MM.1S (cell line): ENCODE results near the gene KLRF2.

ENCODE experiments used
- DNase-seq: peaks from one replicate; pipeline ENCODE4 v3.0.0-alpha.2; 2015
- H2AFZ ChIP-seq: fragments of 300-600 bp; sonication (generic); 2 replicates; pipeline ENCODE4 v1.6.0; 2016; ENCODE audit warnings: antibody characterized with exemption, low read length
- H3F3A ChIP-seq: fragments of 300-600 bp; sonication (generic); 2 replicates; pipeline ENCODE4 v1.6.1; 2016; ENCODE audit warnings: mild to moderate bottlenecking, antibody characterized with exemption, low read length, moderate library complexity, mixed read lengths; ENCODE audit not compliant: insufficient read depth
- H3K27ac ChIP-seq: fragments of 300-600 bp; sonication (generic); 2 replicates; pipeline ENCODE4 v1.5.1; 2016; ENCODE audit warnings: mild to moderate bottlenecking, low read length
- H3K27me3 ChIP-seq: fragments of 300-600 bp; sonication (generic); replicated peaks from 2 replicates; pipeline ENCODE4 v1.6.0; 2016; ENCODE audit warnings: low read length; ENCODE audit not compliant: insufficient read depth
- H3K36me3 ChIP-seq: fragments of 300-600 bp; sonication (generic); replicated peaks from 2 replicates; pipeline ENCODE4 v1.6.1; 2016; ENCODE audit warnings: mild to moderate bottlenecking, low read length, mixed read lengths; ENCODE audit not compliant: insufficient read depth
- H3K4me1 ChIP-seq: fragments of 300-600 bp; sonication (generic); 2 replicates; pipeline ENCODE4 v1.6.1; 2016; ENCODE audit warnings: low read length, mixed read lengths
- H3K4me2 ChIP-seq: fragments of 300-600 bp; sonication (generic); 2 replicates; pipeline ENCODE4 v1.6.0; 2016; ENCODE audit warnings: low read depth, low read length
- H3K4me3 ChIP-seq: fragments of 300-600 bp; sonication (generic); 2 replicates; pipeline ENCODE4 v1.5.1; 2016; ENCODE audit warnings: low read length, mixed read lengths
- H3K79me2 ChIP-seq: fragments of 300-600 bp; sonication (generic); 2 replicates; pipeline ENCODE4 v1.6.1; 2016; ENCODE audit warnings: mixed run types, low read length, mixed read lengths
- H3K9ac ChIP-seq: fragments of 300-600 bp; sonication (generic); 2 replicates; pipeline ENCODE4 v1.6.1; 2016; ENCODE audit warnings: low read length, mixed read lengths
- H3K9me2 ChIP-seq: fragments of 300-600 bp; sonication (generic); replicated peaks from 2 replicates; pipeline ENCODE4 v1.6.1; 2016; ENCODE audit warnings: mild to moderate bottlenecking, low read length, mixed read lengths; ENCODE audit not compliant: insufficient read depth
- H3K9me3 ChIP-seq: fragments of 300-600 bp; sonication (generic); replicated peaks from 2 replicates; pipeline ENCODE4 v1.6.1; 2016; ENCODE audit warnings: mild to moderate bottlenecking, low read length, mixed read lengths; ENCODE audit not compliant: insufficient read depth
- H4K20me1 ChIP-seq: fragments of 300-600 bp; sonication (generic); 2 replicates; pipeline ENCODE4 v1.6.1; 2016; ENCODE audit warnings: mild to moderate bottlenecking, low read length, moderate library complexity, mixed read lengths; ENCODE audit not compliant: insufficient read depth
- EZH2 ChIP-seq: fragments of 300-600 bp; sonication (generic); optimal IDR thresholded peaks from 2 replicates; pipeline ENCODE3; 2017; ENCODE audit warnings: low read depth, mild to moderate bottlenecking, antibody characterized with exemption, low read length, mixed read lengths
- EZH2phosphoT487 ChIP-seq: fragments of 300-600 bp; sonication (generic); IDR thresholded peaks from 2 replicates; pipeline ENCODE4 v1.6.1; 2018; ENCODE audit warnings: antibody characterized with exemption, low read length
- TF ChIP-seq, protein P1 (sequence below): fragments of 300-600 bp; sonication (generic); IDR thresholded peaks from 2 replicates; pipeline ENCODE4 v1.5.1; 2016; ENCODE audit warnings: antibody characterized with exemption, low read length, mixed read lengths

KLRF2 gene

DNA sequence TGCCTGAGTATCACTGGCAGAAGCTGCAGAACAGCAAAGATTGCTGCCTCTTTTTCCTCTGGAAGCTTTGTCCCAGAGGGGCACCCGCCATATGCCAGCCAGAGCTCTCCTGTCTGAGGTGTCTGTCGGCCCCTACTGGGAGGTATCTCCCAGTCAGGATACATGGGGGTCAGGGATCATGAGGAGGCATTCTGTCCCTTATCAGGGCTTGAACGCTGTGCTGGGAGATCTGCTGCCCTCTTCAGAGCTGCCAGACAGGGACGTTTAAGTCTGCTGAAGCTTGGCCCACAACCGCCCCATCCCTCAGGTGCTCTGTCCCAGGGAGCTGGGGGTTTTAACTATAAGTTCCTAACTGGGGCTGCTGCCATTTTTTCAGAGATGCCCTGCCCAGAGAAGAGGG lies 32.4 kb upstream of the KLRF2 start:
- TF ChIP-seq, protein P1, sequence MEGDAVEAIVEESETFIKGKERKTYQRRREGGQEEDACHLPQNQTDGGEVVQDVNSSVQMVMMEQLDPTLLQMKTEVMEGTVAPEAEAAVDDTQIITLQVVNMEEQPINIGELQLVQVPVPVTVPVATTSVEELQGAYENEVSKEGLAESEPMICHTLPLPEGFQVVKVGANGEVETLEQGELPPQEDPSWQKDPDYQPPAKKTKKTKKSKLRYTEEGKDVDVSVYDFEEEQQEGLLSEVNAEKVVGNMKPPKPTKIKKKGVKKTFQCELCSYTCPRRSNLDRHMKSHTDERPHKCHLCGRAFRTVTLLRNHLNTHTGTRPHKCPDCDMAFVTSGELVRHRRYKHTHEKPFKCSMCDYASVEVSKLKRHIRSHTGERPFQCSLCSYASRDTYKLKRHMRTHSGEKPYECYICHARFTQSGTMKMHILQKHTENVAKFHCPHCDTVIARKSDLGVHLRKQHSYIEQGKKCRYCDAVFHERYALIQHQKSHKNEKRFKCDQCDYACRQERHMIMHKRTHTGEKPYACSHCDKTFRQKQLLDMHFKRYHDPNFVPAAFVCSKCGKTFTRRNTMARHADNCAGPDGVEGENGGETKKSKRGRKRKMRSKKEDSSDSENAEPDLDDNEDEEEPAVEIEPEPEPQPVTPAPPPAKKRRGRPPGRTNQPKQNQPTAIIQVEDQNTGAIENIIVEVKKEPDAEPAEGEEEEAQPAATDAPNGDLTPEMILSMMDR = no peak
- TF ChIP-seq EZH2phosphoT487 (no peak), EZH2 (no peak)
- no peaks in the 10 kb centered on the region for H3K9me3 ChIP-seq
- H2AFZ ChIP-seq = no peak overlapping the region
- H3F3A ChIP-seq = no peaks in the 10 kb centered on the region
- H3K4me1 ChIP-seq = no peaks in the 10 kb centered on the region
- H3K27me3 ChIP-seq = no peaks in the 10 kb centered on the region
- no peak overlapping the region for H3K4me3 ChIP-seq
- no peaks in the 10 kb centered on the region for H3K9me2 ChIP-seq
- no peak for DNase-seq
- no peaks in the 10 kb centered on the region for H3K79me2 ChIP-seq
- no peak overlapping the region for H3K9ac ChIP-seq
- H3K27ac ChIP-seq = no peak overlapping the region
- no peaks in the 10 kb centered on the region for H4K20me1 ChIP-seq
- no peak overlapping the region for H3K4me2 ChIP-seq
- H3K36me3 ChIP-seq = no peaks in the 10 kb centered on the region

DNA sequence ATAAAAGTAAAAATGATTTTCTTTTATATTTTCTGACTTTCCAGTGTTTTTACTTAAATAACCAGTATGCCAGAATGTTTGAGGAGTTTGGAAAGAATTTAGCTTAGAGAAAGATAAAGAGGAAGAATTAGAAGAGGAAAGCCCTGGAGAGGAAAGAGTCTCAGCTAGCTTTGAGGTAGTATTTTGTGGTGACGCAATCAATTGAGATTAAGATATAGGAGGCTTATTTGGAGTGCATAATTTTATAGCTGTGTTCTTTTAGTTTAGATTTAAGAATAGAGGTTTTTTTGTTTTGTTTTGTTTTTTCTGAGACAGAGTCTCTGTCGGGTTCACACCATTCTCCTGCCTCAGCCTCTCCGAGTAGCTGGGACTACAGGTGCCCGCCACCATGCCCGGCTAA lies 30.2 kb upstream of the KLRF2 start:
- H2AFZ ChIP-seq = no peak overlapping the region
- no peaks in the 10 kb centered on the region for H3K27me3 ChIP-seq
- H3K4me3 ChIP-seq = no peak overlapping the region
- no peak overlapping the region for H3K9ac ChIP-seq
- no peaks in the 10 kb centered on the region for H3K4me1 ChIP-seq
- H3K9me2 ChIP-seq = no peaks in the 10 kb centered on the region
- H3F3A ChIP-seq = no peaks in the 10 kb centered on the region
- no peaks in the 10 kb centered on the region for H3K79me2 ChIP-seq
- H4K20me1 ChIP-seq = no peaks in the 10 kb centered on the region
- DNase-seq = no peak
- H3K4me2 ChIP-seq = no peak overlapping the region
- no peak overlapping the region for H3K27ac ChIP-seq
- TF ChIP-seq EZH2 (no peak), EZH2phosphoT487 (no peak)
- TF ChIP-seq, protein P1 = no peak
- no peaks in the 10 kb centered on the region for H3K9me3 ChIP-seq
- no peaks in the 10 kb centered on the region for H3K36me3 ChIP-seq

DNA sequence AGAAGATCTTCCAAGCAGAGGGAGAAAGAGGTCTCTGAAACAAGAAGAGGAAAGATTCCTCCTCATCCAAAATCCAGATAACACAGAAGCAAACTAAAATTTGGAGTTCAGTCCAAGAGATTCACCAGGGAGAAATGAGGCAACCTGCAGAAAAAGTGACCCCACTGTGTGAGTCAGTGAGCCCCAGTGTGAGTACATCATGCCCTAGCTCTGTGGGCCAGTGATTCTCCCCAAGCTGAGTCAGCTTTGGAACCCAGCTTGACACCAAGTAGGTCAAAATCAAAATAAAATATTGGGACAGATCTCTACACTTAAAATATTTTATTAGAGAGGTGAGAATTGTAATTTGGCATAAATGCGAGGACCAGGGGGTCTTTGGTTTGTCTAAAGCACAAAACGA lies 29.4 kb upstream of the KLRF2 start:
- TF ChIP-seq, protein P1 = no peak
- TF ChIP-seq EZH2phosphoT487 (no peak), EZH2 (no peak)
- H3K36me3 ChIP-seq = no peaks in the 10 kb centered on the region
- H3K4me1 ChIP-seq = no peaks in the 10 kb centered on the region

More for the DNA sequence above, 29.4 kb upstream of the KLRF2 start:
- Histone ChIP-seq H3K4me2 (no peak overlapping the region), H3F3A (no peaks in the 10 kb centered on the region), H3K27ac (no peak overlapping the region), H3K9me2 (no peaks in the 10 kb centered on the region), H4K20me1 (no peaks in the 10 kb centered on the region), H3K79me2 (no peaks in the 10 kb centered on the region), H3K9ac (no peak overlapping the region), H3K9me3 (no peaks in the 10 kb centered on the region), H3K27me3 (no peaks in the 10 kb centered on the region), H2AFZ (no peak overlapping the region), H3K4me3 (no peak overlapping the region)
- no peak for DNase-seq
